H9 (cell line): ENCODE data around the gene TMEM9. TPM values are rescaled to one million over a fixed set of nuclear protein-coding genes. Genes with fewer than 3 reads are reported as not detected.

ENCODE experiments used
- DNase-seq: peaks from one replicate; pipeline ENCODE4 v3.0.0-alpha.2; 2017
- H2AFZ ChIP-seq: one replicate; pipeline ENCODE4 v1.6.1; 2013; ENCODE audit warnings: mild to moderate bottlenecking, low read length, control low read depth, moderate library complexity
- H2AK5ac ChIP-seq: 2 replicates; pipeline ENCODE4 v1.6.1; 2013; ENCODE audit warnings: low read length, control low read depth, mixed read lengths; ENCODE audit not compliant: insufficient read length
- H2BK120ac ChIP-seq: one replicate; pipeline ENCODE4 v1.6.1; 2013; ENCODE audit warnings: low read depth, mild to moderate bottlenecking, low read length, control low read depth, inconsistent platforms; ENCODE audit not compliant: poor library complexity, severe bottlenecking
- H2BK12ac ChIP-seq: 2 replicates; pipeline ENCODE4 v1.6.1; 2013; ENCODE audit warnings: low read length, control low read depth, mixed read lengths, low read depth; ENCODE audit not compliant: insufficient read length
- H2BK15ac ChIP-seq: 2 replicates; pipeline ENCODE4 v1.6.1; 2013; ENCODE audit warnings: low read depth, low read length, control low read depth
- H2BK20ac ChIP-seq: one replicate; pipeline ENCODE4 v1.6.1; 2013; ENCODE audit warnings: low read depth, mild to moderate bottlenecking, low read length, control low read depth, inconsistent platforms; ENCODE audit not compliant: poor library complexity, severe bottlenecking
- H2BK5ac ChIP-seq: 2 replicates; pipeline ENCODE4 v1.6.1; 2013; ENCODE audit warnings: low read length, control low read depth, mixed read lengths; ENCODE audit not compliant: insufficient read length
- H3K14ac ChIP-seq: 2 replicates; pipeline ENCODE4 v1.6.1; 2013; ENCODE audit warnings: low read length, control low read depth; ENCODE audit not compliant: insufficient read depth
- H3K18ac ChIP-seq: 2 replicates; pipeline ENCODE4 v1.6.1; 2013; ENCODE audit warnings: low read depth, mild to moderate bottlenecking, mixed read lengths, low read length, control low read depth; ENCODE audit not compliant: insufficient read length
- H3K23ac ChIP-seq: 2 replicates; pipeline ENCODE4 v1.6.1; 2013; ENCODE audit warnings: low read length, control low read depth, mixed read lengths, low read depth; ENCODE audit not compliant: insufficient read length
- H3K23me2 ChIP-seq: 2 replicates; pipeline ENCODE4 v1.6.1; 2013; ENCODE audit warnings: low read depth, mild to moderate bottlenecking, mixed read lengths, low read length, control low read depth; ENCODE audit not compliant: insufficient read length, poor library complexity, severe bottlenecking
- H3K27ac ChIP-seq: 2 replicates; pipeline ENCODE4 v1.5.1; 2013; ENCODE audit warnings: low read length, control low read depth, mixed read lengths, low read depth; ENCODE audit not compliant: insufficient read length
- H3K27me3 ChIP-seq: 2 replicates; pipeline ENCODE4 v1.6.1; 2013; ENCODE audit warnings: low read length, control low read depth, inconsistent platforms; ENCODE audit not compliant: insufficient read depth
- H3K4ac ChIP-seq: 2 replicates; pipeline ENCODE4 v1.6.1; 2013; ENCODE audit warnings: low read depth, mild to moderate bottlenecking, control low read depth, inconsistent platforms, low read length, moderate library complexity
- H3K4me1 ChIP-seq: 2 replicates; pipeline ENCODE4 v1.6.1; 2013; ENCODE audit warnings: low read length, control low read depth, inconsistent platforms; ENCODE audit not compliant: insufficient read depth
- H3K4me2 ChIP-seq: 2 replicates; pipeline ENCODE4 v1.6.1; 2013; ENCODE audit warnings: low read length, control low read depth, mixed read lengths; ENCODE audit not compliant: insufficient read length, insufficient read depth
- H3K56ac ChIP-seq: 2 replicates; pipeline ENCODE4 v1.6.1; 2013; ENCODE audit warnings: low read depth, mild to moderate bottlenecking, mixed read lengths, low read length, control low read depth; ENCODE audit not compliant: insufficient read length
- H3K79me1 ChIP-seq: 2 replicates; pipeline ENCODE4 v1.6.1; 2013; ENCODE audit warnings: low read depth, mild to moderate bottlenecking, moderate library complexity, low read length, control low read depth, inconsistent platforms; ENCODE audit not compliant: insufficient read depth, poor library complexity, severe bottlenecking
- H3K79me2 ChIP-seq: 2 replicates; pipeline ENCODE4 v1.6.1; 2013; ENCODE audit warnings: low read length, control low read depth, inconsistent platforms; ENCODE audit not compliant: insufficient read depth
- H3K9ac ChIP-seq: 2 replicates; pipeline ENCODE4 v1.6.1; 2013; ENCODE audit warnings: low read length, control low read depth, mixed read lengths; ENCODE audit not compliant: insufficient read length; ENCODE audit errors: extremely low read depth
- H3K9me3 ChIP-seq: one replicate; pipeline ENCODE4 v1.6.1; 2013; ENCODE audit warnings: low read depth, low read length, inconsistent platforms; ENCODE audit not compliant: control insufficient read depth
- H3T11ph ChIP-seq: one replicate; pipeline ENCODE4 v1.6.1; 2013; ENCODE audit warnings: mild to moderate bottlenecking, low read length, control low read depth, inconsistent platforms
- H4K20me1 ChIP-seq: one replicate; pipeline ENCODE4 v1.6.1; 2013; ENCODE audit not compliant: control insufficient read depth, insufficient read length, insufficient read depth
- H4K5ac ChIP-seq: 2 replicates; pipeline ENCODE4 v1.6.1; 2013; ENCODE audit warnings: low read depth, mild to moderate bottlenecking, mixed read lengths, low read length, control low read depth; ENCODE audit not compliant: insufficient read length
- H4K8ac ChIP-seq: replicated peaks from 2 replicates; pipeline ENCODE4 v1.6.1; 2013; ENCODE audit warnings: low read length, control low read depth, mixed read lengths, low read depth; ENCODE audit not compliant: insufficient read length
- H4K91ac ChIP-seq: 2 replicates; pipeline ENCODE4 v1.6.1; 2013; ENCODE audit warnings: low read depth, mild to moderate bottlenecking, moderate library complexity, mixed read lengths, low read length, control low read depth; ENCODE audit not compliant: insufficient read length
- H3K27ac Mint-ChIP-seq, 3 experiments: 2 replicates in 2 of 3; 3 replicates in 1 of 3; pipeline ENCODE4 v1.8.0; 2020 to 2021; ENCODE audit warnings: mixed read lengths in 3 of 3, mild to moderate bottlenecking in 1 of 3, moderate library complexity in 1 of 3
- H3K27me3 Mint-ChIP-seq: 2 replicates; pipeline ENCODE4 v1.8.0; 2021; ENCODE audit warnings: low read depth, mild to moderate bottlenecking, moderate library complexity, mixed read lengths
- H3K36me3 Mint-ChIP-seq, 3 experiments: 2 replicates in 2 of 3; 3 replicates in 1 of 3; pipeline ENCODE4 v1.8.0; 2020 to 2021; ENCODE audit warnings: low read depth in 3 of 3, mixed read lengths in 3 of 3; ENCODE audit not compliant: insufficient read depth in 1 of 3
- H3K4me1 Mint-ChIP-seq, 2 experiments: 2 replicates each; pipeline ENCODE4 v1.8.0; 2020; ENCODE audit warnings: mixed read lengths in 2 of 2
- H3K4me3 Mint-ChIP-seq, 2 experiments: 2 replicates in 1 of 2; 3 replicates in 1 of 2; pipeline ENCODE4 v1.8.0; 2020 to 2021; ENCODE audit warnings: mild to moderate bottlenecking in 2 of 2, mixed read lengths in 2 of 2, moderate library complexity in 1 of 2
- H3K9me3 Mint-ChIP-seq, 2 experiments: 2 replicates in 1 of 2; 3 replicates in 1 of 2; pipeline ENCODE4 v1.8.0; 2020; ENCODE audit warnings: mild to moderate bottlenecking in 2 of 2, mixed read lengths in 2 of 2, moderate library complexity in 1 of 2
- CTCF ChIP-seq: fragments of 200-600 bp; sonication (generic); conservative IDR thresholded peaks from 3 replicates; pipeline ENCODE4 v1.8.0; 2021; ENCODE audit warnings: antibody characterized with exemption, mild to moderate bottlenecking
- WGBS: extraction: QIAGEN DNeasy Blood & Tissue Kit; methylation state at CpG from one replicate; pipeline ENCODE4 v1.1.7; 2013; ENCODE audit warnings: missing lambda C conversion rate, low lambda C conversion rate, mixed read lengths; ENCODE audit not compliant: insufficient read length; ENCODE audit errors: extremely low coverage; 5-methylcytosine and 5-hydroxymethylcytosine counted together
- total RNA-seq: library from RNA; stranded (reverse); gene quantifications from 2 replicates; pipeline ENCODE4 v1.2.1, GENCODE V29; 2021

Gene TMEM9
- total RNA-seq, 1 experiment from 2014 or later, result 93.4 TPM

DNA sequence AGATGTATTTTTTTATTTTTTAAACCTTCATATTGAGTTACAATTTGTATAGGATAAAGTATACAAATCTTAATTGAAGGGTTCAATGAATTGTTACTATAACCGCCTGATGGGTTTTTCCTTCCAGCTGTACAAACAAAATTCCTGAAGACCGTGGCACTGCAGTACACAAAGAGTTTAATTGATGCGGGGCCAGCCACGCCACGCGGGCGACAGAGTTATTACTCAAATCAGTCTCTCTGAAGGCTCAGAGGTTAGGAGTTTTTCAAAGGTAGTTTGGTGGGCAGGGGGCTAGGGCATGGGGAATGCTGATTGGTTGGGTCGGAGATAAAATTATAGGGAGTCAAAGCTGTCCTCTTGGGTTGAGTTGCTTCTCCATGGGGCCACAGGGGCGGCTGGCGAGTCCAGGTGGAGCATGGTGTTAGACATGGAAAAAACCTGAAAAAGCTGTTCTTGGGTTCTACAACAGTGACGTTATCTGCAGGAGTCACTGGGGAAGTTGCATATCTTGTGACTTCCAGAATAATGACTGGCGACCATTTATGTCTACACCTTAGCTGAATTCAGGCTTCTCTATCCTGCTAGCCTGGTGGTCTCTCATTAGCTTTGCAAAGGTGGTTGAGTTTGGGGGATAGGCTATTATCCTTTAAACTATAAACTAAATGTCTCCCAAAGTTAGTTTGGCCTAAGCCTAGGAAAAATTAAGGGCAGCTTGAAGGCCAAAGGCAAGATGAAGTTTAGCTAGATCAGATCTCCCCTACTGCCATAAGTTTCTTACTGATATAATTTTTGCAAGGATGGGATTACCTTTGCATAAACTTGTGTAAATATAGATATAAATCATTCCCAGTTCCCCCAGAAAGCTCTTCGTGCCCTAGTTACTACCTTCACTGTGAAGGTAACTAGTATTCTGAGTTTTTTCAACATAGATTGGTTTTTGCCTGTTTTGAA lies 13.0 kb upstream of the TMEM9 start:
- no peak overlapping the region for H2AFZ ChIP-seq
- H4K8ac ChIP-seq, result no peak overlapping the region
- peaks cover 8% of the 10 kb centered on the region for H3K23me2 ChIP-seq
- Mint-ChIP-seq H3K27ac (no peak overlapping the region; a peak in 1 of 7 replicates), H3K36me3 (no peaks in the 10 kb centered on the region), H3K9me3 (no peaks in the 10 kb centered on the region; a peak in 1 of 5 replicates), H3K4me1 (peaks cover 9 to 11% of the 10 kb centered on the region in 2 experiments; a peak in 3 of 4 replicates), H3K27me3 (peaks cover 18% of the 10 kb centered on the region), H3K4me3 (no peak overlapping the region)
- no peak overlapping the region for H3K14ac ChIP-seq
- no peaks in the 10 kb centered on the region for H3K4me1 ChIP-seq
- no peak overlapping the region for H3K4me2 ChIP-seq
- no peak overlapping the region for H3T11ph ChIP-seq
- H3K23ac ChIP-seq, result no peak overlapping the region
- H3K9ac ChIP-seq, result no peak overlapping the region
- no peaks in the 10 kb centered on the region for H3K79me2 ChIP-seq
- H4K91ac ChIP-seq, result no peak overlapping the region
- no peak overlapping the region for H2BK15ac ChIP-seq
- no peak overlapping the region for H3K56ac ChIP-seq
- H3K27ac ChIP-seq, result no peak overlapping the region
- no peak for DNase-seq
- no peaks in the 10 kb centered on the region for H3K79me1 ChIP-seq
- no peak overlapping the region for H2BK20ac ChIP-seq
- no peaks in the 10 kb centered on the region for H3K9me3 ChIP-seq
- TF ChIP-seq CTCF, result no peak
- no peaks in the 10 kb centered on the region for H3K27me3 ChIP-seq
- H4K20me1 ChIP-seq, result no peaks in the 10 kb centered on the region
- no peak overlapping the region for H2BK12ac ChIP-seq
- H2BK120ac ChIP-seq, result no peak overlapping the region
- H3K4ac ChIP-seq, result no peak overlapping the region
- no peak overlapping the region for H4K5ac ChIP-seq
- no CpG with 5 or more reads among the region's 13 CpGs for WGBS
- no peak overlapping the region for H2AK5ac ChIP-seq
- H3K18ac ChIP-seq, result no peak overlapping the region
- H2BK5ac ChIP-seq, result no peak overlapping the region
